ENCODE measurements around the gene STAC2.

STAC2 gene

GRCh38 chr17:39164675-39165143, 61.0 kb downstream of the STAC2 start:
- peak; percentile 72 for DNase-seq (ENCODE audit: low read depth)

GRCh38 chr17:39161962-39162361, 63.8 kb downstream of the STAC2 start:
- DNase-seq (ENCODE audit: low read depth): no peak

Data from activated T-cell treated with anti-CD3 and anti-CD28 coated beads for 24 hours (primary cell).